K562 (cell line): ENCODE measurements around the gene AIRE. TPM values are rescaled to one million over a fixed set of nuclear protein-coding genes. Genes with fewer than 3 reads are reported as not detected.
A peak's percentile ranks its signal among the peaks of the same experiment; 100 is the strongest.

Source experiments
- ATAC-seq: fragments of 200-7000 bp; cut with Tn5 transposase; 3 replicates; pipeline ENCODE4 v1.9.1; 2020; ENCODE audit warnings: moderate library complexity
- BruUV-seq: library from RNA; stranded (reverse); fragments of 400-500 nt; replicated peaks from 2 replicates; lab custom pipeline; 2021; lab: Mats Ljungman, UMichigan
- CTCF ChIA-PET: fragments of 300-600 bp; formaldehyde crosslinking; extraction: SDS; loops from one replicate; lab custom pipeline; 2021; ENCODE audit warnings: low intra/inter-chr PET ratio; lab: Yijun Ruan, JAX
- POLR2A ChIA-PET: fragments of 300-600, 350-650 bp; sonication (Branson Sonifier 250); formaldehyde crosslinking; extraction: SDS; loops from one replicate; lab custom pipeline; 2021; ENCODE audit warnings: antibody characterized with exemption, inconsistent platforms; lab: Yijun Ruan, JAX
- DNase-seq, 4 experiments: peaks; one replicate each; pipeline versions ENCODE4 v3.0.0 to v3.0.0-alpha.2; 2011 to 2018; ENCODE audit warnings: low spot score in 3 of 4, mixed read lengths in 3 of 4; ENCODE audit errors: extremely low read depth in 1 of 4
- FAIRE-seq: peaks from 2 replicates; lab custom pipeline; 2011; peaks lifted over from hg19 to GRCh38; lab: Jason Lieb, UNC
- H2AFZ ChIP-seq: 2 replicates; pipeline ENCODE4 v1.6.0; 2011; ENCODE audit warnings: low read depth, low read length, control low read depth, inconsistent platforms
- H3K27ac ChIP-seq: fragments of 200-600 bp; 3 replicates; pipeline ENCODE4 v1.8.0; 2011; ENCODE audit warnings: low read depth, mild to moderate bottlenecking, control low read depth, inconsistent platforms, low read length, moderate library complexity, mixed read lengths; ENCODE audit errors: extremely low read depth
- H3K27me3 ChIP-seq, 2 experiments: fragments of 300-600 bp in 1 of 2; 2 replicates in 1 of 2; 3 replicates in 1 of 2; pipeline versions ENCODE4 v1.6.0 to v1.8.0; 2011; ENCODE audit warnings: inconsistent platforms in 2 of 2, low read length in 2 of 2, mild to moderate bottlenecking in 1 of 2, mixed read lengths in 1 of 2, moderate library complexity in 1 of 2; ENCODE audit not compliant: control insufficient read depth in 2 of 2, insufficient read depth in 2 of 2
- H3K36me3 ChIP-seq: fragments of 300-600 bp; 3 replicates; pipeline ENCODE4 v1.8.0; 2011; ENCODE audit warnings: mild to moderate bottlenecking, low read length, inconsistent platforms; ENCODE audit not compliant: control insufficient read depth, insufficient read depth
- H3K4me1 ChIP-seq, 2 experiments: fragments of 200-600 bp in 1 of 2; replicated peaks in 1 of 2; 2 replicates in 1 of 2; 3 replicates in 1 of 2; pipeline versions ENCODE4 v1.5.1 to v1.8.0; 2011; ENCODE audit warnings: inconsistent platforms in 2 of 2, low read length in 2 of 2, mild to moderate bottlenecking in 1 of 2, mixed read lengths in 1 of 2, moderate library complexity in 1 of 2; ENCODE audit not compliant: control insufficient read depth in 2 of 2, insufficient read depth in 2 of 2
- H3K4me2 ChIP-seq: 2 replicates; pipeline ENCODE4 v1.6.1; 2011; ENCODE audit warnings: low read length, control low read depth, inconsistent platforms, mixed read lengths; ENCODE audit not compliant: insufficient read depth
- H3K4me3 ChIP-seq: fragments of 200-600 bp; sonication (generic), shearing (Covaris generic); 2 replicates; pipeline ENCODE4 v1.5.1; 2016; ENCODE audit warnings: control low read depth, inconsistent platforms
- H3K79me2 ChIP-seq: fragments of 200-600 bp; 3 replicates; pipeline ENCODE4 v1.8.0; 2011; ENCODE audit warnings: low read length, inconsistent platforms; ENCODE audit not compliant: control insufficient read depth, insufficient read depth
- H3K9ac ChIP-seq, 2 experiments: 2 replicates each; pipeline versions ENCODE4 v1.6.0 to v1.6.1; 2011; ENCODE audit warnings: low read depth in 2 of 2, low read length in 2 of 2, control low read depth in 1 of 2, inconsistent platforms in 1 of 2, mild to moderate bottlenecking in 1 of 2, mixed read lengths in 1 of 2; ENCODE audit not compliant: insufficient read depth in 1 of 2
- H3K9me1 ChIP-seq: one replicate; pipeline ENCODE4 v1.6.0; 2011; ENCODE audit warnings: inconsistent platforms, mild to moderate bottlenecking, low read length, moderate library complexity; ENCODE audit not compliant: control insufficient read depth, insufficient read depth
- H3K9me3 ChIP-seq: replicated peaks from 2 replicates; pipeline ENCODE4 v1.5.1; 2011; ENCODE audit warnings: low read depth, low read length, inconsistent platforms; ENCODE audit not compliant: control insufficient read depth, insufficient read depth
- H4K20me1 ChIP-seq: replicated peaks from 2 replicates; pipeline ENCODE4 v1.6.1; 2011; ENCODE audit warnings: low read length, inconsistent platforms, mixed read lengths; ENCODE audit not compliant: control insufficient read depth, insufficient read depth
- SMARCC2 ChIP-seq: fragments of 450-650 bp; IDR thresholded peaks from 2 replicates; pipeline ENCODE4 v1.6.1; 2017; ENCODE audit warnings: antibody characterized with exemption, moderate library complexity, mild to moderate bottlenecking, low read depth
- SPI1 ChIP-seq: IDR thresholded peaks from 2 replicates; pipeline ENCODE4 v1.6.1; 2011; ENCODE audit warnings: low read depth, low read length, control low read depth, borderline replicate concordance
- TCF7L2 ChIP-seq: fragments of 150-350 bp; IDR thresholded peaks from 2 replicates; pipeline ENCODE4 v1.6.1; 2016; ENCODE audit warnings: low read depth, mild to moderate bottlenecking, low read length, moderate library complexity
- ZFP30 ChIP-seq: fragments of 250-450 bp; sonication (Bioruptor Pico); IDR thresholded peaks from 2 replicates; pipeline ENCODE4 v1.8.0; 2022; ENCODE audit warnings: moderate library complexity, mild to moderate bottlenecking, inconsistent platforms, borderline replicate concordance
- ZNF436 ChIP-seq: fragments of 250-450, 450-650 bp; sonication (Bioruptor Pico); formaldehyde crosslinking; IDR thresholded peaks from 2 replicates; pipeline ENCODE4 v1.7.0; 2020; ENCODE audit warnings: mild to moderate bottlenecking
- WGBS: fragments of 100-300 bp; shearing (Covaris generic); methylation state at CpG from one replicate; pipeline ENCODE4 v1.1.6; 2016; ENCODE audit warnings: low coverage, mixed read lengths; ENCODE audit not compliant: insufficient coverage; ENCODE audit errors: missing lambda C conversion rate; 5-methylcytosine and 5-hydroxymethylcytosine counted together
- in situ Hi-C: fragments of 300-500 bp; cut with MboI; formaldehyde crosslinking; loops from 4 replicates; pipeline ENCODE4 v1.15.0; 2018; ENCODE audit warnings: inconsistent platforms, mixed read lengths
- intact Hi-C: fragments of 100-400 bp; cut with micrococcal nuclease; formaldehyde crosslinking; loops from 2 replicates; pipeline ENCODE4 v1.14.2; 2022
- polyA plus RNA-seq, 8 experiments: library from polyadenylated mRNA; depleted of rRNA in 4 of 8; stranded (reverse) in 5 of 8; unstranded in 3 of 8; fragments of >200 nt; fragmentation: Nextera tagmentation in 2 of 8; fragmentation: Illumina TruSeq in 1 of 8; extraction: Ambion mirVana in 2 of 8; extraction: Trizol in 1 of 8; gene quantifications; 2 replicates each; pipeline versions ENCODE4 v1.2.1 to v1.2.3, GENCODE V29; 2011 to 2014; ENCODE audit warnings: inconsistent platforms in 1 of 8, missing spikeins in 1 of 8
- total RNA-seq, 7 experiments: library from RNA; depleted of rRNA in 6 of 7; stranded (reverse); fragments of >200 nt in 6 of 7; fragmentation: Illumina TruSeq in 2 of 7; extraction: Trizol in 2 of 7; gene quantifications; 2 replicates each; pipeline versions ENCODE4 v1.2.1 to v1.2.3, GENCODE V29; 2011 to 2021; ENCODE audit warnings: low replicate concordance in 1 of 7

Gene AIRE
- total and polyA plus RNA-seq, 9 of the 15 experiments (the other 6 are each of a cell fraction or from before 2014, with no cell fraction given): 0.01 TPM; not detected in 8

- POLR2A ChIA-PET: no interaction called here
- no peaks in the 10 kb centered on the region for H3K9me3 ChIP-seq
- peaks cover 44% of the 10 kb centered on the region for H3K79me2 ChIP-seq
- H3K4me1 ChIP-seq: peaks cover 6 to 73% of the 10 kb centered on the region in 2 experiments
- H3K27ac ChIP-seq: no peak overlapping the region
- no TSS peak for BruUV-seq
- TF ChIP-seq TCF7L2 (no peak), SPI1 (peak; percentile 76; the same call in 1 of the 2 replicates), ZFP30 (CRISPR knock-in tag) (no peak), ZNF436 (CRISPR knock-in tag) (no peak), SMARCC2 (no peak)
- H3K4me3 ChIP-seq: no peak overlapping the region
- in situ Hi-C loops: no loop called here
- CTCF ChIA-PET: no interaction called here
- H3K9ac ChIP-seq: peak overlapping the region in 1 of 2 experiments; percentile 75; a peak in 2 of 4 replicates
- H4K20me1 ChIP-seq: peaks cover 43% of the 10 kb centered on the region
- H3K27me3 ChIP-seq: no peaks in the 10 kb centered on the region
- no peak for FAIRE-seq
- H2AFZ ChIP-seq: no peak overlapping the region
- intact Hi-C loops: no loop called here
- peaks cover 44% of the 10 kb centered on the region; the same call in 2 of the 3 replicates for H3K36me3 ChIP-seq
- WGBS: 81% methylated on average over 9 of the region's 9 CpGs
- no peak for DNase-seq
- no peak for ATAC-seq
- H3K9me1 ChIP-seq: peaks cover 11% of the 10 kb centered on the region
- no peak overlapping the region for H3K4me2 ChIP-seq
These were observed 20.0 kb downstream of the AIRE start for GRCh38 chr21:44305691-44306090.
